ENCODE measurements around the gene METTL1. TPM values are rescaled to one million over a fixed set of nuclear protein-coding genes. Genes with fewer than 3 reads are reported as not detected.

Gene METTL1
- total RNA-seq, 6 donors from 2014 or later: 1.3 to 30.2 (median 16.9) TPM

- peak overlapping the region in 3 of 4 donors; percentile 60 to 88 (median 67) for H3K27ac ChIP-seq
- H3K36me3 ChIP-seq: peaks cover 2 to 50% (median 31%) of the 10 kb centered on the region in 4 donors
- H3K4me1 ChIP-seq: peaks cover 43 to 58% (median 55%) of the 10 kb centered on the region in 4 donors
- no peak overlapping the region for H3K4me3 ChIP-seq
- no peaks in the 10 kb centered on the region for H3K27me3 ChIP-seq
- H3K9me3 ChIP-seq: no peaks in the 10 kb centered on the region
- WGBS, 2 donors: 47 to 52% methylated on average over 3 of the region's 3 CpGs
- ATAC-seq (ENCODE audit: low FRiP score in 2 of 2) (no peak), DNase-seq (no peak)
- no peak for TF ChIP-seq POLR2A (IDR thresholded peaks at IDR 0.05)
- TF ChIP-seq POLR2AphosphoS5 (IDR thresholded peaks at IDR 0.05): no peak
- TF ChIP-seq EP300 (IDR thresholded peaks at IDR 0.05): peak in 1 of 4 donors; percentile 13
These were observed 44.3 kb upstream of the METTL1 start for GRCh38 chr12:57816001-57816854.

- Histone ChIP-seq H3K27ac (peak overlapping the region in 3 of 4 donors; percentile 56 to 88 (median 67)), H3K4me1 (peaks cover 42 to 54% (median 52%) of the 10 kb centered on the region in 4 donors), H3K27me3 (no peaks in the 10 kb centered on the region), H3K36me3 (peaks cover 0 to 50% (median 29%) of the 10 kb centered on the region in 4 donors), H3K9me3 (no peaks in the 10 kb centered on the region), H3K4me3 (no peak overlapping the region)
- DNase-seq (no peak), ATAC-seq (ENCODE audit: low FRiP score in 2 of 2) (no peak)
- no peak for TF ChIP-seq CTCF (IDR thresholded peaks at IDR 0.05)
- TF ChIP-seq EP300 (IDR thresholded peaks at IDR 0.05): no peak
- TF ChIP-seq POLR2AphosphoS5 (IDR thresholded peaks at IDR 0.05): no peak
- no peak for TF ChIP-seq POLR2A (IDR thresholded peaks at IDR 0.05)
- WGBS, 2 donors: 80 to 81% methylated on average over 9 to 13 of the region's 13 CpGs
These were observed 43.5 kb upstream of the METTL1 start for GRCh38 chr12:57815177-57816000.

GRCh38 chr12:57813971-57814772 lies 42.3 kb upstream of the METTL1 start:
- Histone ChIP-seq H3K4me3 (no peak overlapping the region), H3K27me3 (no peaks in the 10 kb centered on the region), H3K27ac (peak overlapping the region in 3 of 4 donors; percentile 0 to 88 (median 28)), H3K4me1 (peaks cover 39 to 52% (median 45%) of the 10 kb centered on the region in 4 donors), H3K9me3 (no peaks in the 10 kb centered on the region), H3K36me3 (peaks cover 8 to 50% (median 32%) of the 10 kb centered on the region in 4 donors)
- 71 to 85% methylated on average over 16 to 17 of the region's 17 CpGs for WGBS, 2 donors
- DNase-seq (no peak), ATAC-seq (ENCODE audit: low FRiP score in 2 of 2) (no peak)
- no peak for TF ChIP-seq EP300 (IDR thresholded peaks at IDR 0.05)
- TF ChIP-seq POLR2A (IDR thresholded peaks at IDR 0.05): no peak
- no peak for TF ChIP-seq CTCF (IDR thresholded peaks at IDR 0.05)
- TF ChIP-seq POLR2AphosphoS5 (IDR thresholded peaks at IDR 0.05): no peak

- WGBS, 2 donors: 85 to 90% methylated on average over 12 of the region's 14 CpGs
- DNase-seq: no peak
- ATAC-seq (ENCODE audit: low FRiP score in 2 of 2): no peak
- Histone ChIP-seq H3K4me1 (peaks cover 31 to 43% (median 38%) of the 10 kb centered on the region in 4 donors), H3K27ac (peak overlapping the region in 2 of 4 donors; percentile 0 to 28), H3K36me3 (peaks cover 11 to 51% (median 38%) of the 10 kb centered on the region in 4 donors), H3K4me3 (no peak overlapping the region), H3K27me3 (no peaks in the 10 kb centered on the region), H3K9me3 (no peaks in the 10 kb centered on the region)
- TF ChIP-seq CTCF (IDR thresholded peaks at IDR 0.05) (no peak), POLR2AphosphoS5 (IDR thresholded peaks at IDR 0.05) (no peak), EP300 (IDR thresholded peaks at IDR 0.05) (no peak), POLR2A (IDR thresholded peaks at IDR 0.05) (no peak)
These were observed 41.4 kb upstream of the METTL1 start for GRCh38 chr12:57813111-57813970.
